Stomach (tissue), 19 donors: ENCODE results near the gene DPY19L2. TPM values are rescaled to one million over a fixed set of nuclear protein-coding genes. Genes with fewer than 3 reads are reported as not detected.
"Not testable (repeated sequence)": the region's sequence is repeated elsewhere in the genome, so short reads cannot be mapped to it uniquely, and the experiment has no call there.

Experiments
- DNase-seq, 2 donors: peaks; one replicate each; pipeline versions ENCODE4 v3.0.0 to v3.0.0-alpha.2; 2013 to 2019
- H3K27ac ChIP-seq, 5 donors: fragments of 200-600 bp in 4 of 5; sonication (generic) in 4 of 5; one replicate each; pipeline ENCODE4 v1.5.1; 2013 to 2019; ENCODE audit warnings: mild to moderate bottlenecking in 1 of 5, moderate library complexity in 1 of 5
- H3K27me3 ChIP-seq, 3 donors: fragments of 200-600 bp; sonication (generic); one replicate each; pipeline ENCODE4 v1.5.1; 2017 to 2019; ENCODE audit warnings: mixed run types in 1 of 3
- H3K36me3 ChIP-seq, 4 donors: fragments of 200-600 bp; sonication (generic); 1 replicate in 3 of 4; 2 replicates in 1 of 4; pipeline ENCODE4 v1.5.1; 2016 to 2019
- H3K4me1 ChIP-seq, 4 donors: fragments of 200-600 bp; sonication (generic); one replicate each; pipeline ENCODE4 v1.5.1; 2016 to 2019
- H3K4me3 ChIP-seq, 4 donors: fragments of 200-600 bp; sonication (generic) in 3 of 4; one replicate each; pipeline ENCODE4 v1.5.1; 2016 to 2019; ENCODE audit warnings: mild to moderate bottlenecking in 1 of 4
- H3K9me3 ChIP-seq, 4 donors: fragments of 200-600 bp; sonication (generic); one replicate each; pipeline ENCODE4 v1.5.1; 2016 to 2019
- POLR2A ChIP-seq, 4 donors: fragments of 450-650 bp; IDR thresholded peaks; one replicate each; pipeline ENCODE4 v1.6.1; 2016; ENCODE audit warnings: antibody characterized with exemption in 4 of 4, control low read depth in 2 of 4, mild to moderate bottlenecking in 1 of 4, moderate library complexity in 1 of 4
- WGBS, 5 donors: extraction: QIAGEN DNeasy Blood & Tissue Kit in 3 of 5; methylation state at CpG; one replicate each; pipeline versions ENCODE4 v1.1.5 to v1.1.7; 2013 to 2018; 5-methylcytosine and 5-hydroxymethylcytosine counted together
- intact Hi-C: fragments of 100-400 bp; cut with DNase I; formaldehyde crosslinking; loops from one replicate; pipeline ENCODE4 v1.15.1; 2023; ENCODE audit warnings: low total_unique reads
- long read RNA-seq, 10 donors: transcript quantifications; one replicate each; lab custom pipeline, GENCODE V29; 2026
- polyA plus RNA-seq, 3 donors: library from polyadenylated mRNA; stranded (reverse); fragments of 200-250 nt; gene quantifications; one replicate each; pipeline ENCODE4 v1.2.3, GENCODE V29; 2013
- total RNA-seq, 5 donors: library from RNA; depleted of rRNA; stranded (reverse); fragments of >200 nt; gene quantifications; one replicate each; pipeline versions ENCODE4 v1.1.0 to v1.2.3, GENCODE V29; 2014 to 2016
- donor health status: healthy with polysubstance abuse.
- donor health status: Bipolar disorder and iron deficiency.
- donor health status: healthy.

Gene DPY19L2
- 10 to 100 TPM in 3 of 5 donors, 1 to 10 TPM in 2; 4.5 to 39.5 (median 10.7) TPM for total RNA-seq
- polyA plus RNA-seq: 1 to 10 TPM in 1 of 3 donors, under 1 TPM in 2; 0.46 to 5.2 (median 0.75) TPM
- long read RNA-seq, donor 1: 0 reads
- long read RNA-seq, donor 2: 0 reads
- long read RNA-seq, donor 3, partial matches to known transcripts: 0 of 1 reads
- long read RNA-seq, donor 3, other reads (novel, unspliced or antisense): 0 of 1 reads
- long read RNA-seq, donor 4: 0 reads
- long read RNA-seq, donor 5: 0 reads
- long read RNA-seq, donor 6, partial matches to known transcripts: 0 of 1 reads
- long read RNA-seq, donor 6, other reads (novel, unspliced or antisense): 0 of 1 reads
- long read RNA-seq, donor 7, partial matches to known transcripts: 0 of 1 reads
- long read RNA-seq, donor 7, other reads (novel, unspliced or antisense): 0 of 1 reads
- long read RNA-seq, donor 8: 0 reads
- long read RNA-seq, donor 9: 0 reads
- long read RNA-seq, donor 10: 0 reads

DNA sequence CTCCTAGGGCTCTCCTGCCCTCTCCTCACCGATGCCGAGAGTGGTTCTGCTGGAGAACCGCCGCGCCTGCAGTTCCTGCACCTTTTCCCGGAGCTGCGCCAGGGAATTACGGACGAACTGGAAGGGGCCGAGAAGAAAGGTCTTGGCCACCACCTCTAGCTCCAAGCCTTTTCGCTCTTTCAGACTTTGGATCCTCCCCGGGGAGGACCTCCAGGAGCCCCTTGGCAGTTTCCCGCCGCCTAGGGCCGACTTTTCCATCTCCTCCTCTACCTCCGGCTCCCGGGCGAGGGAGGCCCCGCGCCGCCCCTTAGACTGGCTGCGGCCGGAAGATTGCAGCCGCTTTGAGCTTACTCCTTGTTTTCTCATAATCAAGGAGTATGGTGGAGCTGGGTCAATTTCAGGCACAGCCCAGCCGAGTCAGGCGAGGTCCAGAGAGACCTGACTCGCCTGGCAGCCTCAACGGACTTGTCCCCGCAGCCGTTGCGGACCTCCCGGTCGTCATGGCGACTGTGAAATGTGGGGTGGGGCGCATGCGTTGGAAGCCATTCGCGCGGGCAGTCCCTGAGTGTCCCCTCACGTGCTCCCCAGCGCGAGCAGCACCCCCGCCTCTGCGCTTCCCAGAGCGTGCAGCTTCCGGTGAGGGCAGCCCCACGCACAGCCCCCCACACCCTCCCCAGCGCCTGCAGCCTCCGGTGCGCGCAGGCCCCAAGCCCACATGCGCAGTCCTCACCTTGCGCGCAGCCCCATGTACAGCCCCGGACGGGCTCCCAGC is at the start of gene DPY19L2:
Gene DPY19L2 (minus strand): TSS at position 466 of the 772 bp plus-strand sequence. CDS start 100 bp downstream, at position 366.
- 0 to 3% (median 1%) methylated on average over 9 to 56 of the region's 56 CpGs for WGBS, 5 donors
- H3K4me1 ChIP-seq: peaks cover 0 to 15% (median 12%) of the 10 kb centered on the region in 4 donors
- peak within 1 kb of the TSS; percentile 32 to 90 (median 70) for H3K27ac ChIP-seq
- no peak for TF ChIP-seq POLR2A (IDR thresholded peaks at IDR 0.05)
- H3K27me3 ChIP-seq: peaks cover 0 to 18% (median 11%) of the 10 kb centered on the region in 3 donors
- H3K9me3 ChIP-seq: no peaks in the 10 kb centered on the region
- intact Hi-C loops: no loop called here
- H3K36me3 ChIP-seq: no peaks in the 10 kb centered on the region
- peak within 1 kb of the TSS; percentile 64 to 66 (median 64) for H3K4me3 ChIP-seq
- peak; percentile 43 to 92 for DNase-seq

DNA sequence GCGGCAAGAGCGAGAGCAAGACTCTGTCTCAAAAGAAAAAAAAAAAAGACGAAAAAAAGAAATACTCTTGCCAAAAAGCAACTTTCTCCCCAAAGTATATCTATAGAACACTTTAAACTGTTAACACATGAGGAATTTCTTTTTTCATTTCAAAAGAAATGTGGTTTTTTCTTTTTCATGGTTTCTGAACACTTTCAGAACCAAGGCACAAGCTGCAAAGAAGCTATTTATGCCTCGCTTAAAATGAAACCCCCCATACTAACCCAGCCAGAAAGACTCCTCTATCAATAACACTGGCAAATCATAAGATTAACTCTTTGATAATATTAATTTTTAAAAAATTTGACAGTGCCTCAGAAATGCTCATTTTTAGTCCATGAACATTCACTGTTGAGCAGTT is 48.6 kb upstream of the DPY19L2 start:
- H3K27me3 ChIP-seq, H3K4me3 ChIP-seq, DNase-seq, H3K27ac ChIP-seq, H3K9me3 ChIP-seq, H3K36me3 ChIP-seq, H3K4me1 ChIP-seq, intact Hi-C loops: not testable (repeated sequence)
- 79 to 90% (median 85%) methylated on average over 4 of the region's 4 CpGs for WGBS, 5 donors

DNA sequence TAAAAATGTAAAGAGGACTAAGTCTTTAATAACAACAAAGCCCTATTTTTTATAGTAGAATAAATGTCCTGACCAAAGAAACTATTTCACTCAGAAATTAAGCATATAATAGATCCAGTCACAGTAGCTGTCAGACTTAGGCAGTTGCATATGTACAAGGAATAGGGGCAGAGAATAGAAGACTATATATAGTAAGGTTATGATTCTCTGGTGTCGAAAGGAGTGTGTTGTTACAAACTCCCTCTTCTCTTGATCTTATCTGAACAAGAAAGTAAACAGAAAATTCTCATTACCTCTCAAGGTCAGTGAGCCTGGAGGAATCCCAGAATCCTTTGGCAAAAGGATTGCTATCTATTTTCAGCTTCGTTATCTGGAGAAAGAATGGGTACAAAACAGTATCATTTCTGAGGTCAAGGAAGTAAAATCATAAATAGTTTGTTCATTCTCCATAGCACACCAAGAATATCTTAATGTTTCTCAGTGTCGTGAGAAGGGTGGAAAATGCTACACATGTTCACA is 46.9 kb upstream of the DPY19L2 start:
- 35 to 42% (median 39%) methylated on average over 3 of the region's 3 CpGs for WGBS, 5 donors
- H3K36me3 ChIP-seq, H3K4me1 ChIP-seq, H3K9me3 ChIP-seq, H3K27me3 ChIP-seq, H3K4me3 ChIP-seq, DNase-seq, H3K27ac ChIP-seq, intact Hi-C loops: not testable (repeated sequence)

DNA sequence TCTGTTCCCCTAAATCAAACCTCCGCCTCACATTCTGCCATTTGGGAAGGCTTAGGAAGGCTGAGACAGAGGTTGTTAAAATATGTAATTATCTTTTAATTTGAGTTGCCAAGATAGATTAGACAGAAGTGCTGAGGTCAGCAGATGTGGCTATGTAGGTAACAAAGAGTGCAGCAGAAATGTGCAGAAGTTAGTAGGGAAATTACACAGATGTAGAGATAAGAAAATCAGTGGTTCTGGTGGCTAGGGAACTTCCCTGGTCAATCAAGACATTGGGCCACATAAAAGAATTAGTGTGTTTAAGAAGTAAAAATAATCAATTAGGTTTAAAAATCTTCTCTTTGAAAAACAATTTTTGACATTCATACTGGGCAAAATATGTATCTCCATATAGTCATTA is 46.1 kb upstream of the DPY19L2 start:
- 80 to 95% (median 93%) methylated on average over 1 of the region's 1 CpG for WGBS, 5 donors

DNA sequence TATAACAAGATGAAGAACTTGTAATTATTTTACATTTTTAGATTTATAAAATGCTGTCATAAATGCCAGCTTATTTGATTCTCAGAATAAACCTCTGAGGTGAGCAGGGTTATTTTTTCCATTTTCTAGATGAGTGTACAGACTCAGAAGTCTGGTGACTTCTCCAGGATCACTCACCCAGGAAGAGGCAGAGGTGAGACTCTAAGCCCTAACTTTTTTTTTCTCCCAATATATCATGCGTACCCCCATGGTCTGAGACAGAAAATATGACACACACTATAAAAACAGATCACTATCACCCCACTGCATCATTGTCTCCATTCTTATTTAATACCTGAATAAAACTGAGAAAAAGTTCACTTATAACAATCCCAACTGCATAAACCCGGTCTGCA is 45.4 kb upstream of the DPY19L2 start:
- H3K4me1 ChIP-seq, intact Hi-C loops: not testable (repeated sequence)
- 60 to 77% (median 64%) methylated on average over 2 of the region's 2 CpGs for WGBS, 5 donors

More for the DNA sequence above, 46.1 kb upstream of the DPY19L2 start:
- H3K4me1 ChIP-seq, H3K27ac ChIP-seq, H3K36me3 ChIP-seq, H3K27me3 ChIP-seq, H3K4me3 ChIP-seq, intact Hi-C loops, DNase-seq, H3K9me3 ChIP-seq: not testable (repeated sequence)

DNA sequence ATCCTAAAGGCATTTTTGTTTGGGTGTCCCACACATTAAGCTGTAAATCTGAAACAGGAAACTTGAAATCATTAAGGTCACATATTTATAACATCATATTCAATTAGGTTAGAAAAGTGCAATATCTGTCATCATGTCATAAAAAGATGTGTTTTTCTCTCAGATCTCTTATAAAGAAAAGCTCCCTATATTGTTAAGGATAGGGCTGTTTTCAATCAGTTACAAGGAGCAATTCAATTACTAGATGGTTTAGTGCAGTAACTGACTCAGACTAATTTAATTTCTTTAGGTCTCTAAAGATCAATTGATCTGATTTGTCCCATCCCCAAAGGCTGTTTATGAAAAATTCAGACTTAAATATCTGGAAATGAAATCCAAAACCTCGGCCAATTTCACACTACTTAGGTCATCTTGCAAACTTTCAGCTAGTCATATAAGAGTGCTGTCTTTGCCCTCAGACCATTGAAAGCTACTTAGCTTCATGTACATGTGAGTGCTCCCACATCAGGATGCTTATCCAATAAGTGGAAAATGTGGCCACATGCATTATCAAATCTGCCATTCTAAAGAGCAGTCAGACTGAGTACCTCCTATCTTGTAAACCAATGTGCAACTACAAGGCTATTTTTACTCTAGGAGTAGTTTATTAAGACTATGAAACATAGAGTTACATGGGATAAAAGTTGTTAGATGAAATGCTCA is 44.8 kb upstream of the DPY19L2 start:
- H3K4me1 ChIP-seq, H3K9me3 ChIP-seq, intact Hi-C loops, H3K4me3 ChIP-seq, DNase-seq, H3K27me3 ChIP-seq, H3K36me3 ChIP-seq, H3K27ac ChIP-seq: not testable (repeated sequence)
- 86 to 100% (median 92%) methylated on average over 1 of the region's 1 CpG; no CpG with 5 or more reads in 1 of the 5 donors for WGBS, 5 donors

More for the DNA sequence above, 45.4 kb upstream of the DPY19L2 start:
- not testable (repeated sequence) for H3K36me3 ChIP-seq, H3K4me3 ChIP-seq, H3K27me3 ChIP-seq, DNase-seq, H3K27ac ChIP-seq, H3K9me3 ChIP-seq

DNA sequence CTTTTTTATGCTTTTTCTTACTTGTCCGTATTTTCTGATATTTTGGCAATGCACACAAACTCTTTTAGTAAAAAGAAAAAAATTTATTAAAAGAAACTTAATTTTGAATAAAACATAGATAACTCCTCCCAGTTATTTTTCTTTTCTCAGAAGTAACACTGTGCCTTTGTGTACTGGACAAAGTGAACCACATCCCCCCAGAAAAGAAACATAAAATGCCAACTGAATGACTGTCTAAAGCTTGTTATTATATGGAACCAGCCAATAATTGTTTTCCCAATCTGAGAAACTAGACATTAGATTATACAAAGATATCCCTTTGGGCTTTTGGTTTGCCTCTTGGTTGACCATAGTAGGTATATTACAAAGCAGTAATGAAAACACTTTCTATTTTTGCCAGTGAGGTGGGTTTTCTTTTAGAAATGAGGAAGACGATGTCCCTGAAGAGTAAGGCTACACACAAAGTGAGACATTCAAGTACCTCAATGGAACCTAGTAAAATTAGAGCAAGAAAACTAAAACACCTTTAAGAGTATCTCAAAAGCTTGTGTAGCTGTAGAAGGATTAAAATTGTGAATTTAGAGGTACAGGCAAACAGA is 44.2 kb upstream of the DPY19L2 start:
- H3K4me1 ChIP-seq, H3K36me3 ChIP-seq, H3K27ac ChIP-seq, intact Hi-C loops, H3K27me3 ChIP-seq, H3K4me3 ChIP-seq, DNase-seq, H3K9me3 ChIP-seq: not testable (repeated sequence)
- WGBS, 5 donors: 78 to 92% (median 85%) methylated on average over 2 of the region's 2 CpGs

DNA sequence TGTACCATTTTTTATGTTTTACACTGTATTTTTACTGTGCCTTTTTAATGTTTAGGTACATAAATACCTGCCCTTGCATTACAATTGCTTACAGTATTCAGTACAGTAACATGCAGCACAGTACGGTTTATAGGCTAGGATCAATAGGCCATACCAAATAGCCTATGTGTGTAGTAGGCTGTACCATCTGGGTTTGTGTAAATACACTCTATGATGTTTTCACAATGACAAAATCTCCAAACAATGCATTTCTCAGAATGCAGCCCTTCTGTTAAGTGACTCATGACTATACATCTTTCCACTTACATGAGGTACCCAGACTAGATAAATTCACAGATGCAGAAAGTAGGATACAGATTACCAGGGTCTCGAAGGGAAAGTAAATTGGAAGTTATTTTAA is 43.0 kb upstream of the DPY19L2 start:
- H3K27me3 ChIP-seq, H3K27ac ChIP-seq, H3K9me3 ChIP-seq, H3K36me3 ChIP-seq, intact Hi-C loops, DNase-seq, H3K4me3 ChIP-seq, H3K4me1 ChIP-seq: not testable (repeated sequence)
- WGBS, 5 donors: 75 to 85% (median 79%) methylated on average over 2 of the region's 2 CpGs
